ENCODE data around the gene OTOF.

The OTOF gene

DNA sequence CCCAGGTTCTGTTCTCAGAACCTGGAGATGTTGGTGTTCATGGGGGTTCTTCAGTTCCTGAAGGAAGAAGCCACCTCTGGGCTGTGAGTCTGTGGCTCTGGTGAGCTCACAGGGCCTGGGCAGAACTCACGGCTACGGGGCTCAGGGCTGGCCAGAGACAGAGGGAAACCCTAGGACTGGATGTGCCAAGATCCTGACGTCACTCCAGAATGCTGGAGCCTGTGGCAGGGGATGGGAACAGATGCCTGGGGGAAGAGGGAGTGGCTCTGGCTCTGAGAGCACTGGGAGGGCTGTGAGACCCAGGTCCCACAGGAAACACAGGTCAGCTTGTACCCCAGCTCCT, at the start of gene OTOF:
OTOF (minus strand) TSS at position 214 of the 343 bp plus-strand sequence.
- no peak for DNase-seq

DNA sequence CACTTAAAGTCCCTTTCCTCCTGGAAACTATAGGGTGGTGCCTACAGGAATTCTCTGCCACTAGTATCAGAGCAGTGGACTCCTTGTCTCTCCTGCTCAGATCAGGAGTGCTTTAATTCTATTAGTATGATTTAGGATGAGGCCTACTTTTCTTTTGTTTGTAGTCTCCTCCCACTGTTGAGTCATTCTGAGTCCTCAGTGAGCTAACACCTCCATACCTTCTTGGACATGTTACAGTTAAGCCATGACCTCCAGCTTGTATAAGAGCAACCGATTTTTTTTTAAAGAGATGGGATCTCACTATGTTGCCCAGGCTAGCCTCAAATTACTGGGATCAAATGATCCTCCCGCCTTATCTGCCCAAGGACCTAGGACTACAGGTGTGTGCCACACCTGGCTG, 48.7 kb upstream of the OTOF start:
- DNase-seq = no peak

DNA sequence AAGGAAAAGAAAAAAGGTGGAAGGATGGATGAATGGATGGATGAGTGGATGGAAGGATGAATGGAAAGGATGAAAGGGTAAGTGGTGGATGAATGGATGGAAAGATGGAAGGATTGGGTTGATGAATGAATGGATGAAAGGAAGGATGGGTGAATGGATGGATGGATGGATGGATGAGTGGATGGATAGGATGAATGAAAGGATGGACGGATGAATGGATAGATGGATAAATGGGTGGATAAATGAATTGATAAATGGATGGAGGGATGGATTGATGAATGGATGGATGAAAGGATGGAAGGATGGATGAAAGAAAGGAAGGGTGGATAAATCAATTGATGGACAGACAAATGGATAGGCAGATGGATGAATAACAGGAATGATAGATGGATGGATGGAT, 48.2 kb upstream of the OTOF start:
- DNase-seq = no peak

DNA sequence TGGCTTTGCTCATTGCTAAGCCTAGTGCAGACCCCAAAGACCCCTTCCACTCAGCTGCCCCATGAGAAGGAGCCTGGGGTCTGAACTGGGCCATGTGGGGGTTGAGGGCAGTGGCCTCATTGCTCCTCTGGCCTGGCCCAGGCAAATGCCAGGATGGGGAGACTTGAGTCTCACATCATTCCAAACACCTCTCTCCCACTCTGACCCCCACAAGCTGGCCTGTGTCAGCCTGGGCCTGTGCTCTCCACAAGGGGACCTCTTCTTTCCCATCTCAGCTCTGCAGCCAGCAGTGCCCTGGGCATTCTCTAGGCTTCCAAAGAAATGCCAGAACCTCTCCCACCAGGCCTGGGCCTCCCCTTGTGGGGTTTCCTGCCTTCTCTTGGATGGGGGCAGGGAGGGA, 45.8 kb upstream of the OTOF start:
- DNase-seq = no peak

DNA sequence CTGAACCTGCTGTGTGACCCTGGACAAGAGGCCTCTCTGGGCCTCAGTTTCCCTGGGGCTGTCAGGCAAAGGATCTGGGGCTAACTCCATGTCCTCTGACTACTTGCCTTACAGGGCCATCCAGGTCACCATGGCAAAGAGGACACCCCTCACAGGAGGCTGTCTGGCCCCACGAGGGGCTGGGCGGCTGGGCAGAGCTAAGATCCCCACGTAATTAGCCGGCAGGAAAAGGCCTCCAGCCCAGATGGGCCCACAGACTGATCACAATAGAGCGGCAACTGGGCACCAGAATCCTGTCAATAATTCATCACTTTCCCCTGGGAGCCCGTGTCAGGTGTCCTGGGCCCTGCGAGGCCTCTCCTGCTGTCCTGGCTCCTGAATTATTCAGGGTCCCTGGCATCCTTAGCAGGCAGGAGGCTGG, 44.8 kb upstream of the OTOF start:
- no peak for DNase-seq

DNA sequence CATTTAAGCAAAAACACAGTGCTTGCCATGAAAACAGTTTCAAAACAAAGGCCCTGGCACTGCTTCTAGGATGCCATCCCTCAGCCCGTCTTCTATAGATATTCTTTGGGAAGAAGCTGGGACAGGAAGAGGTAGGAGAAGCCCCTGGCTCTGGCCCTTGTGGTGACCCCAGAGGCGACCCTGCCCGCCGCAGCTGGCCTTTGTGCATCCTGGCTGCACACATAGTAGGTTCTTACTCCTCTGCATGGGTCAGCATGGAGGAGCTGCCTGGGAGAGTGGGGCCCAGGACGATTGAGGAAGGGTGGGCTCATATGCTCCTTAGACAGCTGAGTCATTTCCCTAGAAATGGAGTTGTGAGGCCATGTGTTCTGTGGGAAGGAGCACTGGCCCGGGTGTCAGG, 44.4 kb upstream of the OTOF start:
- DNase-seq = no peak

DNA sequence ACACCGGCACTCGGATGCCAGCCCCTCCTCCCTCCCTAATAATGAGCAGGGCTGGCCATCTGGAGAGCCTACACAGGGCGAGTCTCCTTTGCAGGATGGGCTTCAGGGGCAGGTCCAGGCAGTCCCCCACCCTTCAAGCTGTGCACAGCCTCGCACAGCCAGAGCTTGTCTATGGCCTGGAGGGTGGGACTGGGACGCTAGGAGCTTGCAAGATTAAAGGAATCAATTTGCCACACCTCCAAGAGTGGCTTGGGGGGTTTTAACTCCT, 43.9 kb upstream of the OTOF start:
- DNase-seq = no peak

DNA sequence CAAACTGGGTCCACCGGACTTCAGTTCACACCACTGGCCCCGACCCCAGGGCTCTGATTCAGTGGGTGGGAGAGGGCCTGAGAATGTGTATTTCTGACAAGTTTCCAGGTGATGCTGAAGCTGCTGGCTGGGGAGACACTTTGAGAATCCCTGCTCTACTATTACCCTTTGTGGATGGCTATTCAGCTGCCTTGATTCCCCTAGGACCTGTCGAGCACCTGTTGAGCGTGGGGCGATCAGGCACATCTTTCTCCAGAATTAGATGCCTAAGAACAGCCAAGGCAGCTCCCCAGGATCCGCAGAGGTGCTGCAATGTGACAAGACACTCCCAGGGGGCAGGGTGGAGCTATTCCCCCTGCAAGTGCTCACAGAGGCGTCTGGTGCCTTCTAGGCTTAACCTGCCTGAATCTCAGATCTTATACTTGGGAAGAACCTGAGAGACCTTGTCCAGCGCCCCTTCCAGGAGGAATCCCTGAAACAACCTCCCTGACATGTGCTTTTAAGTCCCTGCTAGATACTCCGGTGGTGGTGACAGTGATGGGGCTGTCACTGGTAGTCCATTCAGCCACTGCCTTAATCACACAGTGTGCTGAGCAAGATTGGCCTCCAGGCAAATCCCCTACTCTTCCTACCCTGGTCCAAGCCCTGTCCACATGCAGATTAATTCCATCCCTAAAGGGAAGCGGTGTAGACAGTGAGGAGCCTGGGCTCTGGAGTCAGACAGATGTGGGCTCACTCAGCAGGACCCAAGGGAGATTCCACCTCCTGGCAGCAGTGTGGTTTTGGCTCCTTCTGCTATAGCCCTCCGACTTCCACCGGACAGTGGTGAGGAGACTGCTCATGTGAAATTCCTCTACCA, 43.4 kb upstream of the OTOF start:
- DNase-seq = no peak

DNA sequence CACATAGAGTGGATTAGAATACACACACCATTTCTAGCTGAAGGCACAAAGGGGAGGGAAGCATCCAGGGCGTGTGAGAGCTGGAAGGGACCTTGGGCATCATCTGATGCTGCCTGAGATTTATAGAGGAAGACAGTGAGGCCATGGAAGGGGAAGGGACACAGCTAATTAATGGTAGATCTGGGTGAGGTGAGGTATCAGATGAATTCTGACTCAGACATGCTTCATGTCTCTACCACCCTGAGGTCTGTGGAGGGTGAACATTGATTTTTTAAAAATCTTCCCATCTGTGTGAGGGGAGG, 42.2 kb upstream of the OTOF start:
- no peak for DNase-seq

DNA sequence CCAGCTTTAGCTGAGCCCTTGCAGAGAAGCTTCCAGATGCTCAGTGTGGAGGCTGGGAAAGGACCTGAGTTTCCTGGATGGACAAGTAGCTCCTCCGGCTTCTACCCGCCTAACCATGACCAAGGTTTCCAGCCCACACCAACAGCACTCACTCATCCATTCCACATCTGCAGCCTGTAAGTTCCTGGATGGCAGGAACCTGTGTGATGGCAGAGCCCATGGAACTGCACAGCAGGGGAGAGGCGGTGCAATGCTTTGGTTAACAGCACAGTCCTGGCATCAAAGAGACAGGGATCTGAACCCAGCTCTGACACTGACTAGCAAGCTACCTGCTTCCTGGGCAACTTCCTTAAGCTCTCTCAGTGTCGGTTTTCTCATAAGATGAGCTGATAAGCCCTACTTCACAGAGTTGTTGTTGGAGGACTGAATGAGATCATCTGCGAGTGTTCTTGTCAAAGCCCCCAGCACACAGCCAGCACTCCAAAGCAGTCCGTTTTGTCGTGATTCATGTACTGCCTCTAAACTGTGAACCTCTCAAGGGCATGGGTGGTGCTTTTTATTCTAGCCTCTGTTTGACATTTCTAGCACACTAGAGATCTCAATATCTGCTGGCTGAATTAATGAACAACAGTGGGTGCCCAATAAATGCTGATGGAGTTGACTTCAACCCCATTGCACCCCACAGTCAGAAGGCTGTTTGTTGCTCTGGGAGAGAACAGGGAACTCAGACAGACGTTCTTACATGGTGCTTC, 41.6 kb upstream of the OTOF start:
- no peak for DNase-seq

DNA sequence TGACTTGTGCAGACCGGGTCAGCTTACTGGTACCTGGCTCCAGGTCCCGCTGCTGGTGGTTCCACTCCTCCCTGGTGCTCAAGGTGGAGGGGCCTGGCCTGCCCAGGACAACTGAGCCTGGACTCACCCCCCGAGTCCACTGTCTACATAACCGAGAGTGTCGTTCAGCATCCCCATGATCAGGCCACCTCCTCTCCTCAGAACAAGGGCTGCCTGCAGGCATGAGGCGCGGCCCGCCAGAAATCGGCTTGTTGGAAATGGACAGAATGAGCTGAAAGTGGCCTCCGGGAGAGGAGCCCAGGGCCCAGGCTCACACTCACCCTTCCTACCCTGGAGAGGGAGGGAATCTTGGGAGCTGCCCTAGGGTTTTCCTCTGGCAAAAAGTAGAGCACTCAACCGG, 38.9 kb upstream of the OTOF start:
- DNase-seq = no peak

DNA sequence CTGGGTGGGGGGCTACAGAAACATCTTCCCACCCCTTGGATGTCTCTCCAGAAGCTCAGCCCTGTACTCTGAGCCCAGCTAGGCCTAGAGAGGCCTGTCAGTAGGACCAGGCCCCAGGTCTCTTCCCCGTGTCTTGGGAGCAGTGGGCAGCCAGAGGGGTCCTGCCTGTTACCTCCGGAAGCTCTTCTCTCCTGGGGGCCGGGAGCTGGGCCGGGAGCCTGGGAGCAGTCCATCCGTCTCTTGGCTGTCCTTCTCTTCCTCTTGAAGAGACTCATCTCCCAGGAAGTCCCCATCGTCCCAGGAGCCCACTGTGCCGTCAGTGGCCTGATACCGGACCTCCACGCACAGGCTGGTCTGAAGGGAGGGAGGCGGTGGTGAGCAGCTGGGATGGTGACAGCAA, 38.3 kb upstream of the OTOF start:
- DNase-seq = no peak

DNA sequence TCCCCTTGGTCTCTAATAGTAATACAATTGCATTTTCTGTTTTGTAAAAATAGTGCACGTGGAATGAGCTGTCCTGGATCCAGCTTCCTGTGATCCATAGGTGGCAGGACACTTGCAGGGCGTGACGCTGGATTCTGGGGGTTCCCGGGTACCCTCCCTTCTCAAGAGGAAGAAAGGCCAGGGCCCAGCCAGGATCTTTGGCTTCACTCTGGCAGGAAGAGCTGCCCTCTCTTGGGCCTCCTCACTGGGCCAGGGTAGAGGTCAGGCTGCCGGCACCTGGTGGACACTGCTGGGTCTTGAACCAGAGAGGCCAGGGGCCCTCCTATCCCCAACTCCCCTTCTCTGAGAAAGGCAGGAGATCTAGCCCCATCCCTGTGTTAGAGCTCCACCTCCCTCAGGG, 37.8 kb upstream of the OTOF start:
- no peak for DNase-seq

DNA sequence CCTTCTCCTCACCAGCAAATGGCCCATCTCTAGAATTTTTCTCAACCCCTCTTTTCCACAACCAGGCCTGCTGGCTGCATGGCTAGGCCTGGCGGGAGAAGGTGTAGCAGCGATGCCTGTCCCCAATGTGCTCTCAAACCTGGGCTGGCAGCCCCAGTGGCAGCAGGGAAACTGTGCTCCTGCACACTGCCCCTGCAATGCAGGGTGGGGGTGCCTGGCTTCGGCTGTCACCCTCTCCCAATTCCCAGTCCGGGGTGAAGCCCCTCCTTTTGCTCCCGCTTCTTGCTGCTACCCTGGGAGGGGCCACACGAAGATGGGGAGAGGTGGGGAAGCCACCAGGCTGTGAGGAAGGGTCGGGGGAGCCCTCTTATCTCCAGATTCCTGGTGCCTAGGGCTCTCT, 36.1 kb upstream of the OTOF start:
- no peak for DNase-seq

DNA sequence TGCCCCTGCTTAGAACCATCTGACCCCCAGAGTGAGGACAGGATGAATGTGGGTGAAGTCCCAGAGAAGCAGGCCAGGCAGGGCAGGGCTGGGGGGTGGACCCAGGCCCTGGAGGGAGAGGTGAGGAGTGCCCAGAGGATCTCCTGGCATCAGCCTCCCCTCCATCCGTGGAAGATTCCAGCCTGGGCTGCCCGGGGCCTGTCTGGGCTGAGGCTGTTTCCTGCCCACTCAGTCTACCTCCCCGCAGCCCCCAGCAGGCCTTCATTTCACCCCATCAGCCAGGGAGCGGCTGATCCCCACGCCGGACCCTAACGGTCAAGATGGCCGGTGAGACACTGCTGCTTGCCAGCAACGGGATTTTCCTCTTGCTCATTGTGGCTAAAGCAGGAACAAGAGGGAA, 35.3 kb upstream of the OTOF start:
- no peak for DNase-seq

DNA sequence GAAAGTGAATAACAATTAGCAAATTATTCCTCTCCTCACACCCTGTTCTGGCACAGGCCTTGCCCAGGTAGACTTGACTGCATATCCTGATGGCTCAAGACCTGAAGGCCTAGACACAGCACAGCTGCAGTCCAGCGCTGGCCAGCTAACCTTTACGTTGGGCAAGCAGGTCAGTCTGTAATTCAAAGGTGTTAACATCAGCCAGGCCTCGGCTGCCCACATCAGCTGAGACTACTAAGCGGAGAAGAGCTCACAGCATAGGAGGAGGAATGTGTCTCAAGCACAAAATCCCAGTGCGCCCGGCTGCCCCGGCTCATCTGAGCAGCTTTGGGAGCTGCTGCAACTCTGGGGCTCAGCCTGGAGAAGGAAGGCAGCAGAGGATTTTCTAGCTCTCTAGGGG, 33.5 kb upstream of the OTOF start:
- no peak for DNase-seq

DNA sequence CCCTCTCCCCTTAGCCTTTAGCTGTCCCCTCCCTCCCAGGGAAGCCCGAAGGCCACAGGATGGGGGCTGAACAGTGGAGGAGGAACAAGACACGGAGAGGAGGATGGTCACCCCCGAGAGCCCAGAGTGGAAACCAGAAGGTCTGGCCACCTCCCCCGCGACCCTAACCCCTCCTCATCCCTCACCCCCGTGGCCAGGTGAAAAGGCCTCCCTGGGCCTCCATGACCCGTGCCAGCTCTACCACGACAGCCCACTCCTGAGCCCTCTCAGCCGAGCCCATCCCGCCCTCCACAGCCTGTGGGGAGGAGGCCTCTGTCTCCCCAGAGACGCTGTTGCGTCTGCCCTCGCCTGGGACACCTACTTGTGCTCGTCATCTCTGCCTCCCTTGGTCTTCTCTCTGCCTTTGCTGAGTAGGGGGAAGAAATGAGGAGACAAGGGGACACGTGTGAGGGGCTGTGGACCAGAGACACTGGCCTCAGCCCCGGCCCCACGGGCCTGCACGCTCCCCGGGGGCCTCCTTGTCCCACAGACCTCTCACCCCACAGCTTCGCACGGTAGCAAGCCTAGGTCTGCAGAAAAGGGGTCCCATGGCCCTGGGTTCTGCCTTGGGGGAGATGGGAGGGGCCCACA, 32.5 kb upstream of the OTOF start:
- no peak for DNase-seq

DNA sequence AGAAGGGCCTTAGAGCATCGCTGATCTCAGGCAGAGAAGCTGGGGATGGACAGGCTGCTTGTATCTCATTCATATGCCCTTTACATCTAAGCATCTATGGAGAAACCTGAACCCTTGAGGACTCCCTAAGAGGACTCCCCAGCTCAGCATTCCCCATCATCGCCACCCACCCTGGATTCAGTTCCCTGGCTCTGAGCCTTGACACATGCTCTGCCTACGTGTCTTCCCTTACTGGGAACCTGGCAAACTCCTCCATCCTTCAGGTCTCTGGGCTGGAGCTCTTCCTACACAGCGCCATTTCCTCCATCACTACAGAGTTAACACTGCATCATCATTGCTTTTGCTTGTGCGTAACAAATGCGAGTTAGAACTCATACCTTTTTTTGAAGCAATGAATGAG, 31.2 kb upstream of the OTOF start:
- DNase-seq = no peak

DNA sequence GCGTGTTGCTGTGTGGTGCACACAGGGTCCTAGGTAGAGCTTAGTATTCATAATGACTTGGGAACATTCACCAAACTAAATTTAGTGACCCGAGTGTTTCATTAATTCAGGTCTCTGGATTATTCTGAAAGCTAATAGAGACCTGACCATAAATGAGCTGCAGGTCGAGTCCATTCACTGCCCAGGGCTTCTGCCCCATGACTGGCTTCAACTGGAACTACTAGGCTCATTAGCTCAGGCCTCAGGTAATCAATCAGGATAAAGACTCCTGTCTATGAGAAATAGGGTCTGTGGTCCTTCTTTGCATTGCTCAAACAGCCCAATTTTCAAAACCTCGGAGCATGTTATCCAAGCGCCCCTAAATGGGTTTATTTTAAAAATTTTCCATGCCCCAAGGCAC, 30.0 kb upstream of the OTOF start:
- DNase-seq = no peak

DNA sequence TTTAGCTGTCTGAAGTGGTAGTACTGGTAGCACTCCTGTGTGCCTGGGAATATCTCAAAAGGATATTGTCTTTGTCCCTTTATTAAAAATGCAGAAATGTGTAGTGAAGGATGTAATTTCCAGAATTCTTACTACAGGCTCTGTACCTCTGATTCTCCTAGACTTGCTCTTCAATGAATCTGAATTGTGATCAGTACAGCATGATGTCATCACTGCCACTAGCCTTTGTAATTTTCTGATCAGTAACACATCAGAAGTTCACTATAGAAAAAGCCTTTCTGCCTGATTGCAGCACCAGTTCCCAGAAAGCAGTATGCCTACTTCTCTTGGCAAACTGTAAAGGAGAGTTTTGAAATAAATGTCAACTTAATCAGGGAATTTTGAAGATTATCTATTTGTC, 29.2 kb upstream of the OTOF start:
- DNase-seq = no peak

DNA sequence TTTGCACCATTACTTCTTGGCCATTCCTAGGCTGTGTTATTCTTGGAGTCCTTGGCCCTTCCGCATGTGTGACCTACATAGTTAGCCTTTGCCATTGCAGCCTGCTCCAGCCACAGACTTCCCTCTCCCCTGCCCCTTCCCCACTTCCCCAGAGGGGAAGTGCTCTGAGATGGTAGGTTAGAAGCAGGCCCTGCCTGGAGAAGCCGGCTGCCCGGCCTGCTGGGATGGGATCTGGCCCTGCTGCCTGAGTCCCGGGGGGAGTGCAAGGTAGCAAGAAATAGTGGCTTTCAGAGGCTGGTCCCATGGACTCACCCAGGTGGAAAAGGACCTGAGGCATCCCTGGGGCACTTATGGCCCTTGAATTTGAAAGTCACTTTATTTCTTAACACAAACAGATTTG, 28.4 kb upstream of the OTOF start:
- DNase-seq = no peak

DNA sequence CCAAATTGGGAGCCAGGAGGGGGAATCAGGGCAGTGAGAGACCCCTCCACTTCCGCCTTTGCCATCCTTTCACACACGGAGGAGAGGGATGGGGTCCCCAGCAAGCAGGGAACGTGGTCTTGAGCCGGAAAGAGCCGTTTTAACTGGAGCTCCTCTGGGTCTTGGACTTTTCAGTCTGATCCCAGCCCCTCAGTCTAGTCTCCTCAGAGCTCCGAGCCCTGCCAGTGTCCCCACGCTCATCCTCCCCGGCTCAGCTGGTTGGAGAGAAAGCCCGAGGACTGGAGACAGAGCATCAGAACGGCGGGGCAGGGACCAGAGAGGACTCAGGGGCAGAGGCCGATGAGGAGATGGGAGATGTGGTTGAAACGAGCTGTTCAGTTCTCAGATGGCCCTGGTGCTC, 26.1 kb upstream of the OTOF start:
- peak; percentile 60 for DNase-seq

DNA sequence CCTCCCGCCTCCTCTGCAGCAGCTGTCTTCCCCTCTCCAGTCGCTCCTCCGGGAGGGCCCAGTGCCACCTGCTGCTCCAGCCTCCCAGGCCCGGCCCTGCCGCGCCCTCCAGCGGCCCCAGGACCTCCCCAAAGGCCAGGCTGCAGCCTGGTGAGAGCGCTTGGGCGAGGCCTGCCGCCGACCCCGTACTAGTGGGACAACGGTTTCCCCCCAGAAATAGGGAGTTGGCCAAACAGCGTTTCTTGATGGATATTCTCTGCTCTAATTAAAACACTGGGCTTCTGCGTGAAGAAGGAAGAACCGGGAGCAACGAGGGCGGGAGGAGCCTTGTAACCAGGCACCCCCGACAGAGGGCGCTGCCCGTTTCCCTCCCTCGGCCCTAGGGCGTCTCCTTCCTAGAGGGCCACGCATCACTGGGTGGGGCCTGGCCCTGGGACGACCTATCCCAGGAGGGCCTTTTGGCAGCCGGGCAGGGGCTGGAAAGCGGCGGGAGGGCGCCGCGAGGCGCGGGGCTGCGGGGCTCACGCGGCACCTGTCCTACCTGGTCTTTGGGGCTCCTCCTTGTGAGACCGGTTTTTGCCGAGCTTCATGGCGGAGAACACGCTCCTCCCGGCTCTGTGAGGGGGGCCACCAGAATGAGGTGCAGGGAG, 25.4 kb upstream of the OTOF start:
- DNase-seq = peak; percentile 94

DNA sequence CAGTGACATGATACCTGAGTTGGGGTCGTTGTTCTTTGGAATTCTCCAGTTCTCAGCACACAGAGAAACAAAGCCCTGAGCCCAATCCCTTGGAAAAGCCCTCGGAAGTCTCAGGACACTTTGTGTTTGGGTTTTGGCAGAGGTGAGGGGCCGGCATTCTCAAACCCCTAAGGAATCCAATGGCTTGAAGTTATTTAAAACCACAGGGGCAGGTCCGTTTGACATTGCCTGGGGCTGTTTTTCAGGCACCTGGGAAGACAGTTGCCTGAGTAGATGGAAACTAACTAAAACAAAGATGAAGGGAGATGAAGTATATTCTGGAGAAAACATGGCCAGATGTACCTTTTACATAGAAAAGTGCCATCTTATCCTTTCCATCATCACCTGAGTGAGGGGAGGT, 22.5 kb upstream of the OTOF start:
- DNase-seq = no peak
